Thymus (tissue), 11 donors: ENCODE measurements around the gene NEDD4L. TPM values are rescaled to one million over a fixed set of nuclear protein-coding genes. Genes with fewer than 3 reads are reported as not detected.

ENCODE experiments used
- DNase-seq, 9 donors: peaks; one replicate each; pipeline ENCODE4 v3.0.0-alpha.2; 2013; ENCODE audit warnings: low spot score in 9 of 9, low read depth in 6 of 9, missing footprints in 1 of 9
- H3K27ac ChIP-seq, 2 donors: one replicate each; pipeline ENCODE4 v1.5.1; 2013; ENCODE audit warnings: control low read depth in 1 of 2, low read depth in 1 of 2, low read length in 1 of 2, mild to moderate bottlenecking in 1 of 2, moderate library complexity in 1 of 2
- H3K27me3 ChIP-seq, 2 donors: one replicate each; pipeline ENCODE4 v1.5.1; 2013; ENCODE audit warnings: low read length in 1 of 2; ENCODE audit not compliant: control insufficient read depth in 2 of 2, insufficient read depth in 1 of 2
- H3K36me3 ChIP-seq, 2 donors: one replicate each; pipeline ENCODE4 v1.5.1; 2013; ENCODE audit warnings: low read length in 1 of 2, mild to moderate bottlenecking in 1 of 2, moderate library complexity in 1 of 2; ENCODE audit not compliant: control insufficient read depth in 2 of 2, insufficient read depth in 2 of 2
- H3K4me1 ChIP-seq, 2 donors: one replicate each; pipeline ENCODE4 v1.5.1; 2013; ENCODE audit warnings: low read length in 2 of 2; ENCODE audit not compliant: control insufficient read depth in 2 of 2, insufficient read depth in 2 of 2
- H3K4me3 ChIP-seq, 2 donors: one replicate each; pipeline ENCODE4 v1.5.1; 2013; ENCODE audit warnings: low read length in 2 of 2, control low read depth in 1 of 2, mild to moderate bottlenecking in 1 of 2
- H3K9me3 ChIP-seq, 2 donors: one replicate each; pipeline ENCODE4 v1.5.1; 2013; ENCODE audit warnings: low read length in 1 of 2, mild to moderate bottlenecking in 1 of 2; ENCODE audit not compliant: control insufficient read depth in 2 of 2, insufficient read depth in 1 of 2
- WGBS: extraction: QIAGEN DNeasy Blood & Tissue Kit; methylation state at CpG from one replicate; pipeline ENCODE4 v1.1.7; 2013; 5-methylcytosine and 5-hydroxymethylcytosine counted together
- polyA plus RNA-seq: library from polyadenylated mRNA; stranded (reverse); fragments of 200-250 nt; gene quantifications from one replicate; pipeline ENCODE4 v1.2.3, GENCODE V29; 2013
- total RNA-seq: library from RNA; stranded (reverse); fragments of 120-200 nt; gene quantifications from one replicate; pipeline ENCODE4 v1.2.4, GENCODE V29; 2013
- donor health status: healthy.

Gene NEDD4L
- total and polyA plus RNA-seq, 2 donors: 6.5 to 11.8 TPM

- no peak overlapping the region for H3K4me3 ChIP-seq
- WGBS: 98% methylated on average over 2 of the region's 2 CpGs
- peaks cover 0 to 2% of the 10 kb centered on the region in 2 donors for H3K27me3 ChIP-seq
- no peaks in the 10 kb centered on the region for H3K36me3 ChIP-seq
- H3K9me3 ChIP-seq: no peaks in the 10 kb centered on the region
- no peaks in the 10 kb centered on the region for H3K4me1 ChIP-seq
- H3K27ac ChIP-seq: no peak overlapping the region
- DNase-seq: no peak
These were observed 9.7 kb upstream of the NEDD4L start for GRCh38 chr18:58034370-58034769.

DNA sequence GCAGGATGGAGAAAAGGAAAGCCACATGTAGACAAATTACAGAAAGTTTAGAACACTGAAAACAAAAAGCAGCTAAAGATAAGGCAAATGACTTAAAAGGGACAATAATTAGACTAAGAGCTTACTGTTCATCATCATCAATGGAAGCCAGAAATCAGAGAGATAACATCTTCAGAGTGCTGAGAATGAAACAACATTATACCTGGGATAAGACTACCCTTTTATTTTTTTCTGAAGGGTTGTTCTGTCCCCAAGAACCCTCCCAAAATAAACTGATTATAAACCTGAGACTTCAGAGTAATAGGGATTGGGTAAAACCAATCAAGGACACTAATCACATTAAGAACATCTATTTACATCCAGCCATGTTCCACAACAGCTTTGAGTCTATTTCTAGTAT, 6.9 kb upstream of the NEDD4L start:
- H3K27me3 ChIP-seq: peaks cover 0 to 5% of the 10 kb centered on the region in 2 donors
- H3K4me1 ChIP-seq: no peaks in the 10 kb centered on the region
- no peaks in the 10 kb centered on the region for H3K36me3 ChIP-seq
- H3K4me3 ChIP-seq: no peak overlapping the region
- H3K27ac ChIP-seq: no peak overlapping the region
- DNase-seq: no peak
- no peaks in the 10 kb centered on the region for H3K9me3 ChIP-seq

DNA sequence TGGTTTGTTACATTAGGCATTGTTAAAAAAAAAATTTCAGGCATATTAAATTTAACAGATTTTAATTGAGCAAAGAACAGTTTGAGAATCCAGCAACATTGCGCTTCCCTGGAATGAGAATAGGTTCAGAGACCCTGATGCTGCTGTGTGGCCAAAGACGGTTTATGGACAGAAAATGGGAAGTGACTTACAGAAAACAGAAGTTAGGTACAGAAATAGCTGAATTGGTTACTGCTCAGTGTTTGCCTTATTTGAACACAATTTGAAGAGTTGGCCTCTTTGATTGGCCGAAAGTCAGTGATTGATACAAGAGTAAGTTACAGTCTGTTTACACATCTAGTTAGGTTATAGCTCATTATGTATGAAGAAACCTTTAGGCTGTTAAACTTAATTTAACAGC, 6.0 kb upstream of the NEDD4L start:
- Histone ChIP-seq H3K27me3 (peaks cover 2 to 13% of the 10 kb centered on the region in 2 donors), H3K36me3 (no peaks in the 10 kb centered on the region), H3K27ac (no peak overlapping the region), H3K4me3 (no peak overlapping the region), H3K9me3 (no peaks in the 10 kb centered on the region), H3K4me1 (no peaks in the 10 kb centered on the region)
- WGBS: 70% methylated on average over 3 of the region's 3 CpGs
- no peak for DNase-seq

GRCh38 chr18:58041633-58042032, 2.4 kb upstream of the NEDD4L start:
- Histone ChIP-seq H3K9me3 (no peaks in the 10 kb centered on the region), H3K27me3 (peaks cover 15 to 44% of the 10 kb centered on the region in 2 donors), H3K4me3 (no peak overlapping the region), H3K4me1 (peaks cover 7 to 17% of the 10 kb centered on the region in 2 donors), H3K27ac (no peak overlapping the region), H3K36me3 (no peaks in the 10 kb centered on the region)
- no peak for DNase-seq
- WGBS: 88% methylated on average over 4 of the region's 4 CpGs

DNA sequence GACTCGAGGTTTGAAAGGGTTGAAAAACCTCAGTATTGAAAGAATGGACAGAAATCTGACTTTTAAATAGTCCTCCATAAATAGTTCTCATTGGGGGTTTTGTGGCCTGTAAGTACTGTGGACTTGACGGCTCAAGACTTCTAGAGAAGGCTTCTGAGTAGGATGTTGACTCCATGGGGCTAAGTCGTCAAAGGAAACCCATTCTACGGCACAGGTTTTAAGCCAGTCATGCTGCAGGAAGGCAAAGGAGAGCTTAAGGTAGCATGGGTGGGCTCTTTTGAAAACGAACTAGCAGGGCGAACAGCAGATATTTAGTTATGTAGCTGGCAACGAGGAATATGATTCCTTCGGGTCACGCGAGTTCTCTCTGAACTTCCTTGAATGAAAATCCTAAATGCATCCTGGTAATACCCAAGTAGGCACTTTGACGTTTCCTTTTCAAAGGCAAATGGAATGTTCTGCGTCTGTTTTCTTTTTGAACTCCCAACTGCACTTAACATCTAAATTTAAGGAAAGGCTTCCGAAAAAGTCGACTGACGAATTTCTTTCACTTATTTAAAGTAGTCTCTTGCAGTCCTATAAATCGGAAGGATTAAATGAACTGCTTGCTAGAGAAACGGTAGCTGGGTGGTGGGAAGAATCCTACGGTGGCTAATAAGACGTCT, 1.1 kb upstream of the NEDD4L start:
- Histone ChIP-seq H3K4me1 (peaks cover 7 to 17% of the 10 kb centered on the region in 2 donors), H3K36me3 (no peaks in the 10 kb centered on the region), H3K4me3 (peak overlapping the region; percentile 54 to 79), H3K27ac (peak overlapping the region in 1 of 2 donors; percentile 18), H3K27me3 (peaks cover 17 to 47% of the 10 kb centered on the region in 2 donors), H3K9me3 (no peaks in the 10 kb centered on the region)
- peak in 2 of 9 donors; percentile 2 to 23 for DNase-seq
- 5% methylated on average over 19 of the region's 19 CpGs for WGBS

DNA sequence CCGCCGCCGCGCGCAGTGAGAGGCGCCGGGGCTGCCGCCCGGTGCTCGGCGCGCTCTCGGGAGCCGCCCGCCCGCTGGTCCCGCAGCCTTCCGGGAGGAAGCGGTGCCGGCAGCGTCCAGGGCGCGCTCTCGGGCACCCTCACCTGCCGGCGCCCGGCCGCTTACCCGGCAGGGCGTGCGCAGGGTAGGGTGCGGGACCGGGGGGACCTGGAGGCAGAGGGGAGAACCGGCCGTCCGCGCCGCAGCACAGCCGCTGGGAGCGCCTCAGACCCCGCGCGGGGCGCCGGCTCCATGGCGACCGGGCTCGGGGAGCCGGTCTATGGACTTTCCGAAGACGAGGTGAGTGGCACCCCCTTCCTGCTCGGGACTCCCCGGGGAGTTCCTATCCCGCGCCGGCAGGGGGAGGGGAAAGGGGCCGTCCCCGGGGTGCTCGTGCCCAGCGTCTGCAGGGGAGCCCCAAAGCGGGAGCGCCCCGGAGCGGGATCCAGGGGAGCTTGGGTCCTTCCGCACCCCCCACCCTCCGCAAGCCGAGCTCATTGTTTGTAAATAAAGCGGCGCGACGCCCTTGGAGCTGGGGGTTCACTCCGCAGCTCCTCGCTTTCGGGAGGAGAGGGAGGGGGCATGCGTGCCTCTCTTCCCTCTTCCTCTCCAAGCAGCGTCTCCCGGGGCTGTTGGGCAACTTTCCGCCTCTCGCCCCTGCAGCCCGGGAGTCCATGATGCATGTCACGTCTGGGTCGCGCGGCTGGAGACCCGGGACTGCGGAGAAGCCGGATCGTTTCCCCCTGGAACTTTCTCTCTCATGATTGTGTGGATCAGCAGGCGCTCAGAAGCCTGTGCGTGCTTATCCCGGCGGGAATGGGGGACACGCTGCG, 580 bp downstream of the NEDD4L start:
- H3K36me3 ChIP-seq: no peaks in the 10 kb centered on the region

GRCh38 chr18:58045242-58046092, 1.4 kb downstream of the NEDD4L start:
- WGBS: 4% methylated on average over 33 of the region's 33 CpGs
- Histone ChIP-seq H3K27me3 (peaks cover 17 to 47% of the 10 kb centered on the region in 2 donors), H3K4me1 (peaks cover 7 to 17% of the 10 kb centered on the region in 2 donors), H3K4me3 (peak overlapping the region; percentile 47 to 79), H3K9me3 (no peaks in the 10 kb centered on the region), H3K36me3 (no peaks in the 10 kb centered on the region), H3K27ac (peak overlapping the region; percentile 52 to 61)
- DNase-seq: peak in 4 of 9 donors; percentile 5 to 28 (median 15)

More for the DNA sequence above, 580 bp downstream of the NEDD4L start:
- Histone ChIP-seq H3K27me3 (peaks cover 17 to 47% of the 10 kb centered on the region in 2 donors), H3K4me3 (peak overlapping the region; percentile 47 to 79), H3K4me1 (peaks cover 7 to 17% of the 10 kb centered on the region in 2 donors), H3K27ac (peak overlapping the region in 1 of 2 donors; percentile 52), H3K9me3 (no peaks in the 10 kb centered on the region)
- DNase-seq: peak in 6 of 9 donors; percentile 4 to 45 (median 30)
- WGBS: under 1% methylated on average over 93 of the region's 94 CpGs

- Histone ChIP-seq H3K27ac (peak overlapping the region in 1 of 2 donors; percentile 61), H3K36me3 (no peaks in the 10 kb centered on the region), H3K27me3 (peaks cover 17 to 45% of the 10 kb centered on the region in 2 donors), H3K9me3 (no peaks in the 10 kb centered on the region), H3K4me1 (peaks cover 7 to 17% of the 10 kb centered on the region in 2 donors), H3K4me3 (no peak overlapping the region)
- 61% methylated on average over 9 of the region's 9 CpGs for WGBS
- DNase-seq: no peak
These were observed 2.2 kb downstream of the NEDD4L start for GRCh38 chr18:58046093-58046793.
